GM19468 (cell line): ENCODE measurements around the gene SBF1.

ENCODE experiments used
- ATAC-seq: cut with Tn5 transposase; IDR thresholded peaks from one replicate; pipeline ENCODE4 v1.9.1; 2021; ENCODE audit warnings: mild to moderate bottlenecking, moderate library complexity, moderate number of reproducible peaks; ENCODE audit not compliant: unreplicated experiment; ENCODE audit errors: extremely low read depth

Gene SBF1

GRCh38 chr22:50447576-50448551 lies 27.0 kb downstream of the SBF1 start:
- no peak for ATAC-seq

GRCh38 chr22:50446708-50447575 lies 27.9 kb downstream of the SBF1 start:
- no peak for ATAC-seq

GRCh38 chr22:50445880-50446707 lies 28.7 kb downstream of the SBF1 start:
- ATAC-seq = no peak

GRCh38 chr22:50445071-50445879 lies 29.6 kb downstream of the SBF1 start:
- ATAC-seq = no peak

- ATAC-seq = no peak
Measured at GRCh38 chr22:50444663-50445062, 30.2 kb downstream of the SBF1 start.

GRCh38 chr22:50443801-50444625 lies 30.8 kb downstream of the SBF1 start:
- ATAC-seq = no peak

- ATAC-seq = no peak
Measured at GRCh38 chr22:50443197-50443596, 31.6 kb downstream of the SBF1 start.

GRCh38 chr22:50441428-50441993 lies 33.3 kb downstream of the SBF1 start:
- no peak for ATAC-seq

- ATAC-seq = no peak
Measured at GRCh38 chr22:50440544-50441249, 34.1 kb downstream of the SBF1 start.

- no peak for ATAC-seq
Measured at GRCh38 chr22:50439871-50440331, 34.9 kb downstream of the SBF1 start.

- ATAC-seq = no peak
Measured at GRCh38 chr22:50439314-50439870, 35.4 kb downstream of the SBF1 start.

GRCh38 chr22:50438305-50439275 lies 36.2 kb downstream of the SBF1 start:
- no peak for ATAC-seq

GRCh38 chr22:50437511-50438304 lies 37.1 kb downstream of the SBF1 start:
- no peak for ATAC-seq

GRCh38 chr22:50436841-50437341 lies 37.9 kb downstream of the SBF1 start:
- ATAC-seq = no peak
